SK-N-SH treated with all-trans-retinoic acid at 6 μM for 48 hours (cell line): ENCODE data around the gene PGM1.

Experiments
- ARNTL ChIP-seq: fragments of 450-650 bp; formaldehyde crosslinking; IDR thresholded peaks from 2 replicates; pipeline ENCODE4 v1.5.0; 2020; ENCODE audit warnings: low read depth, mild to moderate bottlenecking, moderate library complexity, borderline replicate concordance
- BACH2 ChIP-seq: fragments of 250-450 bp; sonication (Bioruptor Pico); IDR thresholded peaks from 2 replicates; pipeline ENCODE4 v1.9.0; 2021; ENCODE audit warnings: mild to moderate bottlenecking, borderline replicate concordance
- ISL1 ChIP-seq: fragments of 250-450 bp; sonication (Bioruptor Pico); IDR thresholded peaks from 2 replicates; pipeline ENCODE4 v2.1.2; 2022; ENCODE audit warnings: mild to moderate bottlenecking, moderate library complexity
- OSR1 ChIP-seq: fragments of 250-450 bp; sonication (Bioruptor Pico); IDR thresholded peaks from 2 replicates; pipeline ENCODE4 v1.8.0; 2022; ENCODE audit warnings: moderate library complexity, mild to moderate bottlenecking, inconsistent platforms
- PATZ1 ChIP-seq: fragments of 250-450 bp; sonication (Bioruptor Pico); IDR thresholded peaks from 2 replicates; pipeline ENCODE4 v1.8.0; 2020; ENCODE audit warnings: mild to moderate bottlenecking, moderate library complexity, borderline replicate concordance
- POU6F1 ChIP-seq: fragments of 250-450 bp; sonication (Bioruptor Pico); IDR thresholded peaks from 2 replicates; pipeline ENCODE4 v1.8.0; 2021; ENCODE audit warnings: low read depth, mild to moderate bottlenecking, moderate library complexity, borderline replicate concordance
- PPARA ChIP-seq: fragments of 250-450 bp; sonication (Bioruptor Pico); IDR thresholded peaks from 2 replicates; pipeline ENCODE4 v1.5.0; 2020; ENCODE audit warnings: mild to moderate bottlenecking, borderline replicate concordance
- RARB ChIP-seq: fragments of 250-450 bp; sonication (Bioruptor Pico); IDR thresholded peaks from 2 replicates; pipeline ENCODE4 v1.8.0; 2021; ENCODE audit warnings: mild to moderate bottlenecking, moderate library complexity
- ZFP3 ChIP-seq: fragments of 250-450 bp; sonication (Bioruptor Pico); IDR thresholded peaks from 2 replicates; pipeline ENCODE4 v1.5.0; 2020; ENCODE audit warnings: mild to moderate bottlenecking, moderate library complexity
- ZFP30 ChIP-seq: fragments of 450-650 bp; formaldehyde crosslinking; IDR thresholded peaks from 2 replicates; pipeline ENCODE4 v1.5.0; 2022; ENCODE audit warnings: mild to moderate bottlenecking, moderate library complexity
- ZNF70 ChIP-seq: fragments of 450-650 bp; formaldehyde crosslinking; IDR thresholded peaks from 2 replicates; pipeline ENCODE4 v1.5.0; 2020; ENCODE audit warnings: mild to moderate bottlenecking, moderate library complexity
- ZNF8 ChIP-seq: fragments of 450-650 bp; formaldehyde crosslinking; IDR thresholded peaks from 2 replicates; pipeline ENCODE4 v1.5.0; 2020; ENCODE audit warnings: mild to moderate bottlenecking, moderate library complexity

GRCh38 chr1:63600248-63600647 is 7.0 kb downstream of the PGM1 start:
- TF ChIP-seq BACH2 (CRISPR knock-in tag) (no peak), ARNTL (CRISPR knock-in tag) (no peak), ZNF70 (CRISPR knock-in tag) (no peak), ISL1 (CRISPR knock-in tag) (no peak), PATZ1 (CRISPR knock-in tag) (no peak), ZFP30 (CRISPR knock-in tag) (no peak), OSR1 (CRISPR knock-in tag) (no peak), RARB (CRISPR knock-in tag) (no peak), ZFP3 (CRISPR knock-in tag) (no peak), ZNF8 (CRISPR knock-in tag) (no peak), PPARA (no peak), POU6F1 (no peak)
